HG02885 (cell line): ENCODE data around the gene PSMD4.
"Not testable (repeated sequence)": the region's sequence is repeated elsewhere in the genome, so short reads cannot be mapped to it uniquely, and the experiment has no call there.

Experiments
- ATAC-seq: cut with Tn5 transposase; IDR thresholded peaks from one replicate; pipeline ENCODE4 v1.9.1; 2021; ENCODE audit warnings: mild to moderate bottlenecking; ENCODE audit not compliant: unreplicated experiment, poor library complexity

Gene PSMD4

DNA sequence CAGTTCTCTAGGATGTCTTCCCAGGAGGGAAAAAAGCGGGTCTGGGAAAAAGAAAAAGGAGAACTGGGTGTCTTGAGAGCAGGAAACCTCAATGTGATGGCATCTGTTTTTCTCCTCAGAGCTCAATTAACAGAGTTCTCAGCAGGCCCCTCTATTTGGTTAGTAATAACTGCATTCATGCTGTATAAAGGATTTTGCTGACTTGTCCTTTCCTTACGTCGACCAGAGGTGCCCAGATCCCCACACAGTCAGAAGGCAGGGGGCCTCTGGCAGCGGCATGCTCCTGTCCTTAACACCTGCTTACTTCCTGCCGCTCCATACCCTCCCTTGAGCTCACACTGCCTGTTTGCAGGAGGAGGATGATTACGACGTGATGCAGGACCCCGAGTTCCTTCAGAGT lies 12.3 kb downstream of the PSMD4 start:
- no peak for ATAC-seq

DNA sequence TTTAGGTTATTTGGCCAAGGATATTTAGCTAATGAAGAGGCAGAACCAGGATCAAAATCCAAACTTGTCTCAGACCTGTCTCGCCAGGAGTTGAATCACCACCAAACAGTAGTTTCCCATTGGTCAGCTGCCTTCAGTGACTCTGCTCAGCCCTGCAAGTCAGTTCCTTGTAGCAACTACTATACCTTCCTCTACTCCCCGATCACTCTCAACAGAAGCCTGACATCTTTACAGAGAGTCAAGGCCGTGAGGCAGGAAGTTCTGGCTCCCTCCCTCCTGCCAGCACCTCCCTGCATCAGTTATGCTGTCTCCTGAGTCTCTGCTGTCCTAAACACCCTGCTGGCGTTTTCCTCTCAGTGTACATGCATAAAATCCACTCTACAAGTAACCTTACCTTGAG lies 13.2 kb downstream of the PSMD4 start:
- no peak for ATAC-seq

DNA sequence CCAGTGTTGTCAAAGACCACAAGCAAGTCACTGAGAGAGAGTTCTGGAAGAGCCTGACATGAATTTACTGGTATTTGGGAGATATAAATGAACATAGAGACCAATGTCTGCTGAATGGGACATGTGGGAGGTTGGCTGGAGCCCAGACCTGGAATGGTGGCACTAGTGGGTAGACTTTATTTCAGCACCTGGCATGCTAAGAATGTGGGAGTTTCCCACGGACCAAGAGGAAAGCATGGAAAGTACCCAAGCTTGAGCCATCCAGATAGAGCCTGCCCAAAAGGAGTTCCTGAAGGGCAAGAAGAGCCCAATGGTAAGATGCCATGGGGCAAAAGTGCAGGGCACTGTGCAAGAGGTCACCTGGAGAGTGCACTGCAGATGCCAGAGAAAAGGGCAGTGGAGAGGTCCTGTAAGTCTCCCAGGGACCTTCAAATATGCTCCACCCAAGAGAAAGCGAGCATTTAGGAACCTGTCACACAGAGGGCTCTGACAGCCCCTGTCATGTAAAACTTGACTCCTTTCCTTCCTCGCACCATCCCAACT lies 19.5 kb downstream of the PSMD4 start:
- ATAC-seq = no peak

DNA sequence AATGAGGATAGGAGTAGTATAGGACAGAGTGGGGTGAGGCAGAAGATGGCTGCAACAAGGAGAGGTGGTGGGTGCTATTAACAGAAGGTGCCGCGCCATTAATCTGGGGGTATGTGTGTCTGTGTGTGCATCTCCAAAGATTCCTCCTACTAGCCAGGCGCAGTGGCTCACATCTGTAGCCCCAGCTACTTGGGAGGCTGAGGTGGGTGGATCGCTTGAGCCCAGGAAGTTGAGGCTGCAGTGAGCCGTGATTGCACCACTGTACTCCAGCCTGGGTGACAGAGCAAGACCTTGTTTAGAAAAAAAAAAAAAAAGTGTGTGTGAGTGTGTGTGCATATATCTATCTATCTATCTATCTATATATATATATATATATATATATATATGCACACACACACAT lies 20.8 kb downstream of the PSMD4 start:
- ATAC-seq = not testable (repeated sequence)

DNA sequence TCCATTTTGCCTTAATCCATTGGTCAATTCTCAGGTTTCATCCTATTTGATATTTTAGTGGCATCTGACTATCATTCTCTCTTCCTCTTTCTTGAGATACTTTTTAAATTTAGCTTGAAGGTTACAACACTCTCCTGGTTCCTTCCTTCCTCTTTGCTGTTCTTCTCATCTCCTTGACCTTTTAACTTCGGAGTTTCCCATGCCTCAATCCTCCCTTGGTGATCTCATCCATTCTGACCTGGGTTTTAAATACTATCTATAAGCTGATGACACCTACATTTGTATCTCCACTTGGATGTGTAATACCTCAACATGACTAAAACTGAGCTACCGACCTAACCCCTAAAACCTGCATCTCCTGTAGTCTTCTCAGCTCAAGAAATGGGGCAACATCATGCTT lies 22.7 kb downstream of the PSMD4 start:
- ATAC-seq = no peak

DNA sequence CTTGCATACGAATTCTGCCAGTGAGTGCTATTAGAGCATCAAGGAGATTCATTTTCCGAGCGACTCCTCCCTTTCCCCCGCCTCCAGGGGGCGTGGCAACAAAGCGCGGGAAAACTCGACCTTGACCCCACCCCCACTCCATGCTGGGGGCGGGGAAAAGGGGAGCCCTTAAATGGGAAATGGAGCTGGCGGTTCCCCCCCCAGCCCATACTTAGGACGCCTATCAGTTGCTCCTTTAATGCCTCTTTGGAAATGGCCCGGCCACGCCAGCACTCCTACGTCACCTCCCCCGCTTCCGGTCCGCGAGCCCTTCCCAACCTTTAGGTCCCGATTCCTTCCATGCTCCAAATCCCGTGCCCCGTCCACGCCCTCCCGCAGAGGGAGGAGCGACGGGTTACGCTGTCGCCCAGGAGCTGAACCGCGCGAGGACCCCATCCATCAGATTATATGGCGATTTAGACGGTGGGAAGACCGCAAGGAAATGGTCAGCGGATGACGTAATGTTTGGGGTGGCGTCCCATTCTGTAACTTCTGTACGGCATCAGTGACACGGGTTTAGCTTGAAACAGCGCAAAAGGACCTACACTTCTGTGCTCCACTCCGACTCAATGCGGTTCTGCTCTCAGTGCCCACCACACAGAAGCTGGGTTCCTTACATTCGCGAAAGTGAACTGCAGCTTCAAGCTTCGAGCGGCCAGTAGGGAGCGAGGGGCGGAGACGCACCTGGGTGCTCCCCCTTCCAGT lies 26.9 kb downstream of the PSMD4 start:
- ATAC-seq = peak; percentile 30

DNA sequence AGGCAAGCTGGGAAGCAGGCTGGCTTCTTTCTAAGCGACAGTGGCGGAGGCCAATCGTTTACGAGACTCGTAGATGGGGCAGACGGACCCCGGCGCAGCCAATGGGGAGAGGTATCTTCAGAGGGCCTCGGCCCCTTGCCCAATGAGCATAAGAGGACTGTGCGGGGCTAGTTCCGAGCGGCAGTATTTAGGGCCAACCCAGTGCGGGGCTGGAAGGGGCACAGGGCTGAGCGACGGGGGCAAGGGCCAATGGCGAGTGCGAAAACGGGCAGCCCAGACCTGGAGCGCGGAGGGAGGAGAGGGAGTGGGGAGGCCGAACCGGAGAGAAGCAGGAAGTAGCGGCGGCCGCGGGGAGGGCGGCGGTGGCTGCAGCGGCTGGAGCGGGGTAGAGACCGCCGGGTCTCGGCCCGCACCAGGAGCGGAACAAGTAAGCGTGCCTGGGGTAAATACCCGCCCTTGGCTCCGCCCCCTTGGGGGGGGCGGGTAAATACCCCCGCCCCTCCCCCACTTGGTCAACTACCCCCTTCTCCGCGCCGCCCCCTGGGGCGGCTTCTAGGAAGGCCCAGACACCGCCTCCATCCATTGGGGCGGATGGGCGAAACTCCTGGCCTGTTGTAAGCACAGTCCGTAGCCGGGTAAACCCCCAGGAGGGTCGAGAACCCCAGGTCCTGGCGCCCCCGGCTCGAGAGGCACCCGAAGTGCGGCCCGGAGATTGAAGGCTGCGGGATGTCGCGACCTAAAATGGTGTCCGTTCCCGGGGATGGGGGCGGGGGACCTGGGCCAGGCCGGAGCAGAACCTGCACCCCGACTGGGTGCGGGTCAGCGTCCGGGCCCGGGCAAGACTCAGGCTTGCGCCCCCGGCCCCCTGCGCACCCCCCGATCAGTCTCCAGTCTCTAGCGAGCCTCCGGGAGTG lies 27.7 kb downstream of the PSMD4 start, which contains the start of gene ZNF687:
TSS of gene ZNF687 (plus strand) at position 331 of the 914 bp plus-strand sequence. CDS start 3,993 bp downstream, outside the sequence.
- peak; percentile 87 for ATAC-seq

DNA sequence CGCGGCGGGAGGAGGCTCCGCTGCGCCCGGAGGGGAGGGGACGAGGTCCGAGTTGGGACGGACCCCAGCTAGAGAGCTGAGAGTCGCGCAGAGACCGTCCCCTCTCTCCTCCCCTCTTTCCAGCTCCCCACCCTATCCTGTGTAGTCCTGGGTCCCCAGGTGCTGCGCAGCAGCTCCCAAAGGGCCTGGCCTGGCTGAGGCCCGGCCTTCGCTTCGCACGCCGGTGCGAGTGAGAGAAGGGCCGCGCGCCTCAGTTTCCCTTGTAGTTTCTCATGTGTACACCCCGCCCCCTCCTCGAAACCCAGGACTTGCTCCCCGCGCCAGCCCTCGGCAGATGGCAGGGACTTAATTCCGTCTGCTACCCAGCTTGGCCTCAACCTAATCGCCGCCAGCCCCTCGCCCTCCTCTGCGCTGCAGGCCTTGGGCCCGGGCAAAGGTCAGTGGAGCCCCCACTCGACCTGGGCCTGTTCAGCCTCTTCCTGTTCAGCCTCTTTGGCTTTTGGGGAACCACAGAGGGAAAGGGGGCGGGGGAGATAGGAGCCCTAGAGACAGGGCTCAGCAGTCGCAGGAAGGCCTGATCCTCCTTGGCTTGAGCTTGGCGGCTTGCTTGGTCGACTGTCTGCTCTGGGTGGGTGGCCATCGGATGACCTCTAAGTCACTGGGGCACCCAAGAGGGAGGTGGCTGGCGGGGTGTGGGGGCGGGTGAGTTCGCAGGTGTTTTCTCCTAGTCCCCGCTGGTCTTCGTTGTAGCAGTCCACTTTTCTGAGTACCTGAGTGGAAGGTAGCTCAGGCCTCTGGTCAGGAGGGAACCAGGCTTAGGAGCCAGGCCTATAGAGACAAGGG lies 28.6 kb downstream of the PSMD4 start:
- peak; percentile 7 for ATAC-seq

DNA sequence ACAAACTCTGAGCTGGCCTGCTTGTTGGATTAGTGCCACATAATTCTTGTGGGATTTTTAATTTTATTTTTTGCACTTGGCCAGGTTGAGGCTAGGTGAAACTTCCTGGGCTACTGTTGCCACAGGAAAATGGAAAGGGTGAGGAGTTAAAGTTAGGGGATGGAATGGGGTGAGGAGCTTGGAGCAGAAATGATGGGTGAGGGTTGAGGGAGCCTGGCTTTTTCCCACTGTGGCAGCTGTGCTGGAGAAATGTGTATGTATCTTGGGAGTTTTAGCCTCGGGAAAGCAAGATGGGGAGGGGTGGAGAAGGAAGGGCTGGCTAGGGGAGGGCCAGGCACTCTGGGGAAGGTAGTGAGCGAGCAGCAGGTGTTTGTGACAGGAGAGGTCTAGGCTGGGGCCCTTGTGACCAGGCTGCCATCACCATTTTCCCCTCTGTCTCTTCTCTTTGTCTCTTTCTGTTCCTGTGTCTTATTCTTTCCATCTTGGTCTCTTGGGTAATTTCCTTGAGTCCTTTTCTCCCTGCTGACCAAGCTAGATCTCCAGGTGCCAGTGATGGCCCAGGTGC lies 29.6 kb downstream of the PSMD4 start:
- no peak for ATAC-seq

DNA sequence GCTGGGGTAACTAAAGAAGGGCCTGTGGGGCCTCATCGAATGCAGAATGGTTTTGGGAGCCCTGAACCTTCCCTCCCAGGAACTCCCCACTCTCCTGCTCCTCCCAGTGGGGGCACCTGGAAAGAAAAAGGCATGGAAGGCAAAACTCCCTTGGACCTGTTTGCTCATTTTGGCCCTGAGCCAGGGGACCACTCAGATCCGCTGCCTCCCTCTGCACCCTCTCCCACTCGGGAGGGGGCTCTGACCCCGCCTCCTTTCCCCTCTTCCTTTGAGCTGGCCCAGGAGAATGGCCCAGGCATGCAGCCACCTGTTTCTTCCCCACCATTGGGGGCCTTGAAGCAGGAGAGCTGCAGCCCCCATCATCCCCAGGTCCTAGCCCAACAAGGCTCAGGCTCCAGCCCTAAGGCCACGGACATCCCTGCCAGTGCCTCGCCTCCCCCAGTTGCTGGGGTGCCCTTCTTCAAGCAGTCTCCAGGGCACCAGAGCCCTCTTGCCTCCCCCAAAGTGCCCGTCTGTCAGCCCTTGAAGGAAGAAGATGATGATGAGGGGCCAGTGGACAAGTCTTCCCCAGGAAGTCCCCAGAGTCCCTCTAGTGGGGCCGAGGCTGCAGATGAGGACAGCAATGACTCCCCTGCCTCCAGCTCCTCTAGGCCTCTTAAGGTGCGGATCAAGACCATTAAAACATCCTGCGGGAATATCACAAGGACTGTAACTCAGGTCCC lies 32.2 kb downstream of the PSMD4 start:
- ATAC-seq = no peak

DNA sequence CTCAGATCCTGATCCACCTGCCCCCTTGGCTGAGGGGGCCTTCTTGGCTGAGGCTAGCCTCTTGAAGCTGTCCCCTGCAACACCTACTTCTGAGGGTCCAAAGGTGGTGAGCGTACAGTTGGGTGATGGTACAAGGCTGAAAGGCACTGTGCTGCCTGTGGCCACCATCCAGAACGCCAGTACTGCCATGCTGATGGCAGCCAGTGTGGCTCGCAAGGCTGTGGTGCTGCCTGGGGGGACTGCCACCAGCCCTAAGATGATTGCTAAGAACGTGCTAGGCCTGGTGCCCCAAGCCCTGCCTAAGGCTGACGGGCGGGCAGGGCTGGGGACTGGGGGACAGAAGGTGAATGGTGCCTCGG lies 32.8 kb downstream of the PSMD4 start:
- no peak for ATAC-seq

DNA sequence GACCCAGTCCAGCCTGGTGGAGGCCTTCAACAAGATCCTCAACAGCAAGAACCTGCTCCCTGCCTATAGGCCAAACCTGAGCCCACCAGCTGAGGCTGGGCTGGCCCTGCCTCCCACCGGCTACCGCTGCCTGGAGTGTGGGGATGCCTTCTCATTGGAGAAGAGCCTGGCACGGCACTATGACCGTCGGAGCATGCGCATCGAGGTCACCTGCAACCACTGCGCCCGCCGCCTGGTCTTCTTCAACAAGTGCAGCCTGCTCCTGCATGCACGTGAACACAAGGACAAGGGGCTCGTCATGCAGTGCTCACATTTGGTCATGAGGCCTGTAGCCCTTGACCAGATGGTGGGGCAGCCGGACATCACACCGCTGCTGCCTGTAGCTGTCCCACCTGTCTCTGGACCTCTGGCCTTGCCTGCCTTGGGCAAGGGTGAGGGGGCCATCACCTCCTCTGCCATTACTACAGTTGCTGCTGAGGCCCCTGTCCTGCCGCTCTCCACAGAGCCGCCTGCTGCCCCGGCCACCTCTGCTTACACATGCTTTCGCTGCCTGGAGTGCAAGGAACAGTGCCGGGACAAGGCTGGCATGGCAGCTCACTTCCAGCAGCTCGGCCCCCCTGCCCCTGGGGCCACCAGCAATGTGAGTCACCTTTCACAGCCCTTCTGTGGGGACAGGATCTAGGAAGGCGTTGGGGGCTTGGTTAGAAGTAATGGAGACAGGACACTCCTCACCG lies 33.4 kb downstream of the PSMD4 start:
- ATAC-seq = no peak

DNA sequence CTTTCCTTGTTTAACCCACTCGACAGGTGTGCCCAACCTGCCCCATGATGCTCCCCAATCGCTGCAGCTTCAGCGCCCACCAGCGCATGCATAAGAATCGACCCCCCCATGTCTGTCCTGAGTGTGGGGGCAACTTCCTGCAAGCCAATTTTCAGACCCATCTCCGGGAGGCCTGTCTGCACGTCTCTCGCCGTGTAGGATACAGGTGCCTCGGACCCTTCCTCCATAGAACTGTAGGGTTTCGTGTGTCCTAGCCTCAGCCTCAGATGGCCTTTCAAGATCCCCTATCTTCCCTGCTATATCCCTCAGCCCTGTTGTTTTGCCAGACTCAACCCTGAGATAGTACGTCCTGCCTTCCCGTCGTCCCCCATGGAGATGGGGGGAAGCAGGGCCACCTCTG lies 34.0 kb downstream of the PSMD4 start:
- no peak for ATAC-seq

DNA sequence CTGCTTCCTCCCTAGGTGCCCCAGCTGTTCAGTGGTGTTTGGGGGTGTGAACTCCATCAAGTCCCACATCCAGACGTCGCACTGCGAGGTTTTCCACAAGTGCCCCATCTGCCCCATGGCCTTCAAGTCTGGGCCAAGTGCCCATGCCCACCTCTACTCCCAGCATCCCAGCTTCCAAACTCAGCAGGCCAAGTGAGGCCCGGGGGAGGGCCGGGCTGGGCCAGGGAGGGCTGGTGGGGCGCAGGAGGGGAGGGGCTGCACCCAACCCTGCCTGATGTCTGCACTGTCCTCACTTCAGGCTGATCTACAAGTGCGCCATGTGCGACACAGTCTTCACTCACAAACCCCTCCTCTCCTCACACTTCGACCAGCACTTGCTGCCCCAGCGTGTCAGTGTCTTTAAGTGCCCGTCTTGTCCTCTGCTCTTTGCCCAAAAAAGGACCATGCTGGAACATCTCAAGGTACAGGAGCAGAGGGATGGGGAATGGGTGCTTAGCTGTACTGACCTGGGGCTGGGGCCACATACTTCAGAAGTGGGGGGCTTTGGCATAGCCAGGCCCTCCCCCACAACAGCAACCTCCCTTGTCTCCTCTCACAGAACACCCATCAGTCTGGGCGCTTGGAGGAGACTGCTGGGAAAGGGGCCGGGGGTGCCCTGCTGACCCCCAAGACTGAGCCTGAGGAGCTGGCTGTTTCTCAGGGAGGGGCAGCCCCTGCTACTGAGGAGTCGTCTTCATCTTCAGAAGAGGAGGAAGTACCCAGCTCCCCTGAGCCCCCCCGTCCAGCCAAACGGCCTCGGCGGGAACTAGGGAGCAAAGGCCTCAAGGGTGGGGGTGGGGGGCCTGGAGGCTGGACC lies 34.8 kb downstream of the PSMD4 start:
- no peak for ATAC-seq

DNA sequence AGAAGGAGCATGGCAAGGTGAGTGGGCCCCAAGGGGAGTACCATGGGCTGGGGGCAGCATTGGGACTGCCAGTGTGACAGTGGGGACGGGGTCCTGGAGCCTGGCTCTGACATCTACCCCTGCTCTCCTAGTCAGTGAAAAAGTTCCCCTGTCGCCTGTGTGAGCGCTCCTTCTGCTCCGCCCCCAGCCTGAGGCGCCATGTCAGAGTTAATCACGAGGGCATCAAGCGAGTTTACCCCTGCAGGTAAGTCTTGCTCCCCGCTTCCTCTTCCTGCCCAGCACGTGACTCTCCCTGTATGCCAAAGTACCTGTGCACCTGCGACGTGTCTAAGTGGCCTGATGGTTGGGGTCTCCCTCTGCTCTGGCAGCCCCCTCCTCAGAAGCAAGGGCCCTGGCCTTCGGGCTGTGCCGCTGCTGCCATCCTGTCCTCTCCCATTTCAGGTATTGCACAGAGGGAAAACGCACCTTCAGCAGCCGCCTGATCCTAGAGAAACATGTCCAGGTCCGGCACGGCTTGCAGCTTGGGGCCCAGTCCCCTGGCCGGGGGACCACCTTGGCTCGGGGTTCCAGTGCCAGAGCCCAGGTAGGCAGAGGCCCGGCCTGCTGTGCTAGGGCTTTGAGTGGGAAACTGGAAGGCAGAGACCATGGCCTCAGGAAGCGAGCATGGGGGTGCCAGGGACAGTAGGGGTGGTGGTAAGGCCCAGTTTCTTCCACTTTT lies 35.6 kb downstream of the PSMD4 start:
- no peak for ATAC-seq

DNA sequence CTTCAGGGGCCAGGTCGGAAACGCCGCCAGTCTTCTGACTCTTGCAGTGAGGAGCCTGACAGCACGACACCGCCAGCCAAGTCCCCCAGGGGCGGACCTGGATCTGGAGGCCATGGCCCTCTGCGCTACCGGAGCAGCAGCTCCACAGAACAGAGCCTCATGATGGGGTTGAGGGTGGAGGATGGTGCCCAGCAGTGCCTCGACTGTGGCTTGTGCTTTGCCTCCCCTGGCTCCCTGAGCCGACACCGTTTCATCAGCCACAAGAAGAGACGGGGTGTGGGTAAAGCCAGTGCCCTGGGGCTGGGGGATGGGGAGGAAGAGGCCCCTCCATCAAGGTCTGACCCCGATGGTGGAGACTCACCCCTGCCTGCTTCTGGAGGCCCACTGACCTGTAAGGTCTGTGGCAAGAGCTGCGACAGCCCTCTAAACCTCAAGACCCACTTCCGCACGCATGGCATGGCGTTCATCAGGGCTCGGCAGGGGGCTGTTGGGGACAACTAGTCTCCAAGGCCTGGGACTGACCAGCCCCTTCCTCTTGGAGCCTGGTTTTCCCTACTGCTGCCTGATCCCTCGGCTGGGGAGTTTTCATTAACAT lies 36.3 kb downstream of the PSMD4 start:
- no peak for ATAC-seq
